OCI-LY7 (cell line): ENCODE measurements around the gene CPNE2. TPM values are rescaled to one million over a fixed set of nuclear protein-coding genes. Genes with fewer than 3 reads are reported as not detected.

Experiments
- BruUV-seq: library from RNA; stranded (reverse); fragments of 400-500 nt; replicated peaks from 2 replicates; lab custom pipeline; 2021; lab: Mats Ljungman, UMichigan
- CTCF ChIA-PET: fragments of 300-600 bp; sonication (Branson Sonifier 250); formaldehyde crosslinking; loops from one replicate; lab custom pipeline; 2022; ENCODE audit warnings: antibody characterized with exemption; ENCODE audit not compliant: unreplicated experiment; lab: Charles Lee
- POLR2A ChIA-PET: fragments of 300-600 bp; sonication (Branson Sonifier 250); formaldehyde crosslinking; loops from one replicate; lab custom pipeline; 2022; ENCODE audit warnings: antibody characterized with exemption; lab: Charles Lee
- DNase-seq: peaks from one replicate; pipeline ENCODE4 v3.0.0-alpha.2; 2015; ENCODE audit warnings: low spot score
- H2AFZ ChIP-seq: fragments of 200-600 bp; sonication (generic), shearing (Covaris generic); 2 replicates; pipeline ENCODE4 v1.6.1; 2014; ENCODE audit warnings: mild to moderate bottlenecking, antibody characterized with exemption, low read length, moderate library complexity
- H3K27ac ChIP-seq: fragments of 200-600 bp; sonication (generic); 2 replicates; pipeline ENCODE4 v1.5.1; 2014; ENCODE audit warnings: mixed run types, low read depth, mild to moderate bottlenecking, moderate library complexity, low read length, inconsistent platforms; ENCODE audit not compliant: poor library complexity, severe bottlenecking
- H3K36me3 ChIP-seq: fragments of 200-600 bp; sonication (generic); 2 replicates; pipeline ENCODE4 v1.6.1; 2014; ENCODE audit warnings: mild to moderate bottlenecking, antibody characterized with exemption, low read length, moderate library complexity, mixed read lengths; ENCODE audit not compliant: insufficient read depth
- H3K4me1 ChIP-seq: fragments of 200-600 bp; sonication (generic); 2 replicates; pipeline ENCODE4 v1.5.1; 2014; ENCODE audit warnings: mild to moderate bottlenecking, low read length; ENCODE audit not compliant: insufficient read depth, poor library complexity, severe bottlenecking
- H3K4me2 ChIP-seq: fragments of 200-600 bp; sonication (generic); 2 replicates; pipeline ENCODE4 v1.6.1; 2014; ENCODE audit warnings: mild to moderate bottlenecking, low read length
- H3K4me3 ChIP-seq: fragments of 200-600 bp; sonication (generic); 2 replicates; pipeline ENCODE4 v1.5.1; 2014; ENCODE audit warnings: mild to moderate bottlenecking, low read depth, low read length; ENCODE audit not compliant: poor library complexity, severe bottlenecking
- H3K79me2 ChIP-seq: fragments of 200-600 bp; sonication (generic); 2 replicates; pipeline ENCODE4 v1.6.1; 2016; ENCODE audit warnings: low read depth, mild to moderate bottlenecking, low read length, moderate library complexity, mixed read lengths; ENCODE audit not compliant: insufficient read depth
- H3K9me2 ChIP-seq: fragments of 200-600 bp; sonication (generic); 2 replicates; pipeline ENCODE4 v1.6.1; 2016; ENCODE audit warnings: mild to moderate bottlenecking, low read length, mixed read lengths; ENCODE audit not compliant: insufficient read depth
- H3K9me3 ChIP-seq: fragments of 200-600 bp; sonication (generic); 2 replicates; pipeline ENCODE4 v1.6.1; 2014; ENCODE audit warnings: mild to moderate bottlenecking, mixed run types, low read length, mixed read lengths
- H4K20me1 ChIP-seq: fragments of 200-600 bp; sonication (generic); 2 replicates; pipeline ENCODE4 v1.6.1; 2014; ENCODE audit warnings: mild to moderate bottlenecking, antibody characterized with exemption, low read length, moderate library complexity, mixed read lengths; ENCODE audit not compliant: insufficient read depth
- EZH2phosphoT487 ChIP-seq: fragments of 200-600 bp; sonication (generic); IDR thresholded peaks from 2 replicates; pipeline ENCODE4 v1.6.1; 2018; ENCODE audit warnings: low read depth, borderline replicate concordance, mild to moderate bottlenecking, mixed run types, antibody characterized with exemption, low read length, moderate library complexity, mixed read lengths
- intact Hi-C: fragments of 100-400 bp; cut with micrococcal nuclease; formaldehyde crosslinking; loops from one replicate; pipeline ENCODE4 v1.10.0; 2022; ENCODE audit not compliant: unreplicated experiment
- total RNA-seq, 2 experiments: library from RNA; depleted of rRNA in 1 of 2; stranded (reverse); fragments of >200 nt in 1 of 2; shearing (Covaris generic) in 1 of 2; gene quantifications; 2 replicates each; pipeline ENCODE4 v1.2.3, GENCODE V29; 2014 to 2022
- TF ChIP-seq, protein P1 (sequence below): fragments of 200-600 bp; sonication (generic); conservative IDR thresholded peaks from 2 replicates; pipeline ENCODE4 v1.5.1; 2014; ENCODE audit warnings: mild to moderate bottlenecking, antibody characterized with exemption, low read length, moderate library complexity, mixed read lengths

The CPNE2 gene
- total RNA-seq, 2 experiments from 2014 or later: 14.4 to 44.7 TPM

DNA sequence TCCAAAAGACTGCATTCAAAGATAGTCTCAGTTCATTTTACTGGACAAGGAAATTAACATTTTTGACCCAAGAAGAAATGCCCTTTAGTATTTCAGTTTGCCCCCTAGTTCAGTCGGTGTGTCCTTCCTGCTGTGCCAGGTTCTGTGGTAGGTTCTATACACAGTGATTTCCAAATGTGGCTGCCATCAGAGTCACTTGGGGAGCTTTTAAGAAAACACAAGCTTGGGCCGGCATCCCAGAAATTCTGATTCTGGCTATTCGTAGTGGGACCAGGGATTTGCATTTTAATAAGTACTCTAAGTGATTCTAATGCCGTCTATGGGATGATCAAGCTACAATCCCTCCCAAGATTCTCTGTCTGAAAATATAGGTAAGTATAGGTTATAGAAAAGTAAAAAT, 103.9 kb downstream of the CPNE2 start:
- Histone ChIP-seq H3K27ac (no peak overlapping the region), H3K79me2 (peaks cover 24% of the 10 kb centered on the region), H3K36me3 (no peaks in the 10 kb centered on the region), H3K4me3 (no peak overlapping the region), H4K20me1 (no peaks in the 10 kb centered on the region), H3K4me2 (no peak overlapping the region), H3K9me3 (no peaks in the 10 kb centered on the region), H2AFZ (no peak overlapping the region), H3K9me2 (no peaks in the 10 kb centered on the region), H3K4me1 (no peaks in the 10 kb centered on the region)
- intact Hi-C loops: no loop called here
- ChIA-PET CTCF (no interaction called here), POLR2A (interaction anchor here (0.6 to 1.4 kb wide), 3 partner anchors 8 to 384 kb away, joined by 3 to 6 read pairs (median 4); no protein-coding TSS in a partner anchor)
- no peak for DNase-seq
- no TSS peak for BruUV-seq
- TF ChIP-seq, protein P1, sequence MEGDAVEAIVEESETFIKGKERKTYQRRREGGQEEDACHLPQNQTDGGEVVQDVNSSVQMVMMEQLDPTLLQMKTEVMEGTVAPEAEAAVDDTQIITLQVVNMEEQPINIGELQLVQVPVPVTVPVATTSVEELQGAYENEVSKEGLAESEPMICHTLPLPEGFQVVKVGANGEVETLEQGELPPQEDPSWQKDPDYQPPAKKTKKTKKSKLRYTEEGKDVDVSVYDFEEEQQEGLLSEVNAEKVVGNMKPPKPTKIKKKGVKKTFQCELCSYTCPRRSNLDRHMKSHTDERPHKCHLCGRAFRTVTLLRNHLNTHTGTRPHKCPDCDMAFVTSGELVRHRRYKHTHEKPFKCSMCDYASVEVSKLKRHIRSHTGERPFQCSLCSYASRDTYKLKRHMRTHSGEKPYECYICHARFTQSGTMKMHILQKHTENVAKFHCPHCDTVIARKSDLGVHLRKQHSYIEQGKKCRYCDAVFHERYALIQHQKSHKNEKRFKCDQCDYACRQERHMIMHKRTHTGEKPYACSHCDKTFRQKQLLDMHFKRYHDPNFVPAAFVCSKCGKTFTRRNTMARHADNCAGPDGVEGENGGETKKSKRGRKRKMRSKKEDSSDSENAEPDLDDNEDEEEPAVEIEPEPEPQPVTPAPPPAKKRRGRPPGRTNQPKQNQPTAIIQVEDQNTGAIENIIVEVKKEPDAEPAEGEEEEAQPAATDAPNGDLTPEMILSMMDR: no peak
- TF ChIP-seq EZH2phosphoT487: no peak

DNA sequence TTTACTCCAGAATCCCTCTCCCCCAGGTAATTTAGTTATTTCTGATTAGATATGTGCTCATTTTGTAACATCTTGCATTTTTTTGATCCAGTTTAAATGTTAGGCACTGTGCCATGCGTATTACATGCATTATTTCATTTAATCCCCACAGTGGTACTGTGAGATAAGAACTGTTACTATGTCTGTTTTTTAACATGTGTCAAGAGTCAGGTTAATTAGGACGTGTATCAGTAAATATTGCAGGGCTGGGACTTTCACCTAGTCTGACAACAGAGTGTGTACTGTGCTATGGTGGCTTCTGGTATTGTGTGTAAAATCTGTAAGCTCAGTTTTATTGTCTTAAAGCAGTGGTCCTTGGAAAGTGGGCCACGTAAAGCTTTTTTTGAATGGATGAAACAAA, 104.4 kb downstream of the CPNE2 start:
- Histone ChIP-seq H4K20me1 (no peaks in the 10 kb centered on the region), H3K9me2 (no peaks in the 10 kb centered on the region), H3K36me3 (no peaks in the 10 kb centered on the region), H3K4me1 (no peaks in the 10 kb centered on the region), H3K27ac (no peak overlapping the region), H3K4me2 (no peak overlapping the region), H3K79me2 (peaks cover 19% of the 10 kb centered on the region), H2AFZ (no peak overlapping the region), H3K4me3 (no peak overlapping the region), H3K9me3 (no peaks in the 10 kb centered on the region)
- TF ChIP-seq, protein P1: no peak
- TF ChIP-seq EZH2phosphoT487: no peak
- intact Hi-C loops: no loop called here
- ChIA-PET CTCF (no interaction called here), POLR2A (no interaction called here)
- no TSS peak for BruUV-seq
- DNase-seq: no peak

Other genes starting within 250 kb of the CPNE2 start
- gene SLC12A3, start 227.4 kb upstream of the CPNE2 start, total RNA-seq (2014; rRNA removed; shearing (Covaris generic)): 0.25 and 1.6 TPM in 2 replicates
- gene SLC12A3, start 227.4 kb upstream of the CPNE2 start, total RNA-seq (2022): 0.63 and 0.88 TPM in 2 replicates
- 121 and 140 TPM in 2 replicates for gene HERPUD1, start 160.4 kb upstream of the CPNE2 start, total RNA-seq (2014; rRNA removed; shearing (Covaris generic))
- gene HERPUD1, start 160.4 kb upstream of the CPNE2 start, total RNA-seq (2022): 294 and 342 TPM in 2 replicates
- 0.54 and 0.67 TPM in 2 replicates for gene CETP, start 130.6 kb upstream of the CPNE2 start, total RNA-seq (2014; rRNA removed; shearing (Covaris generic))
- 0.41 and 0.65 TPM in 2 replicates for gene CETP, start 130.6 kb upstream of the CPNE2 start, total RNA-seq (2022)
- gene NLRC5, start 103.0 kb upstream of the CPNE2 start, total RNA-seq (2014; rRNA removed; shearing (Covaris generic)): 156 and 199 TPM in 2 replicates
- 305 and 310 TPM in 2 replicates for gene NLRC5, start 103.0 kb upstream of the CPNE2 start, total RNA-seq (2022)
- 89.5 and 111 TPM in 2 replicates for gene PSME3IP1, start 93.5 kb downstream of the CPNE2 start, total RNA-seq (2014; rRNA removed; shearing (Covaris generic))
- gene PSME3IP1, start 93.5 kb downstream of the CPNE2 start, total RNA-seq (2022): 152 and 157 TPM in 2 replicates
- 17.1 and 25.6 TPM in 2 replicates for gene RSPRY1, start 93.7 kb downstream of the CPNE2 start, total RNA-seq (2014; rRNA removed; shearing (Covaris generic))
- gene RSPRY1, start 93.7 kb downstream of the CPNE2 start, total RNA-seq (2022): 25.2 and 29.7 TPM in 2 replicates
- 25.4 and 26.6 TPM in 2 replicates for gene ARL2BP, start 152.7 kb downstream of the CPNE2 start, total RNA-seq (2014; rRNA removed; shearing (Covaris generic))
- gene ARL2BP, start 152.7 kb downstream of the CPNE2 start, total RNA-seq (2022): 31.2 and 35.7 TPM in 2 replicates
- 0.08 and 0.22 TPM in 2 replicates for gene PLLP, start 192.1 kb downstream of the CPNE2 start, total RNA-seq (2014; rRNA removed; shearing (Covaris generic))
- gene PLLP, start 192.1 kb downstream of the CPNE2 start, total RNA-seq (2022): not detected in 2 replicates